ENCODE data around the gene FUS. TPM values are rescaled to one million over a fixed set of nuclear protein-coding genes. Genes with fewer than 3 reads are reported as not detected.

The FUS gene
- total and polyA plus RNA-seq, 9 of the 15 experiments (the other 6 are each of a cell fraction or from before 2014, with no cell fraction given) = 43.9 to 575 (median 87.2) TPM

GRCh38 chr16:31214708-31215286, 34.9 kb downstream of the FUS start (continued):
- TF ChIP-seq ZMIZ1 (IDR thresholded peaks at IDR 0.05; ENCODE audit: low read depth in 2 of 2, low read length in 2 of 2) (no peak), ARID3A (IDR thresholded peaks at IDR 0.05; ENCODE audit: borderline replicate concordance, low read depth, low read length) (no peak), L3MBTL2 (IDR thresholded peaks at IDR 0.05) (peak; percentile 76; the same call in 1 of the 2 replicates), ZNF830 (CRISPR knock-in tag; IDR thresholded peaks at IDR 0.05) (no peak), SREBF2 (CRISPR knock-in tag; IDR thresholded peaks at IDR 0.05) (no peak), PHF20 (IDR thresholded peaks at IDR 0.05; ENCODE audit: partially characterized antibody) (no peak), NUFIP1 (IDR thresholded peaks at IDR 0.05; ENCODE audit: partially characterized antibody) (no peak), THRA (IDR thresholded peaks at IDR 0.05) (no peak), HNRNPL (IDR thresholded peaks at IDR 0.05; ENCODE audit: low read depth, low read length) (peak; percentile 63), REST (IDR thresholded peaks at IDR 0.05; ENCODE audit: borderline replicate concordance) (no peak), REST (CRISPR knock-in tag; IDR thresholded peaks at IDR 0.05; ENCODE audit: low read depth) (no peak), ELK1 (CRISPR knock-in tag; IDR thresholded peaks at IDR 0.05) (no peak)
